ENCODE data around the gene BRINP3. TPM values are rescaled to one million over a fixed set of nuclear protein-coding genes. Genes with fewer than 3 reads are reported as not detected.

Gene BRINP3
- total RNA-seq, 2 donors from 2014 or later, result not detected

DNA sequence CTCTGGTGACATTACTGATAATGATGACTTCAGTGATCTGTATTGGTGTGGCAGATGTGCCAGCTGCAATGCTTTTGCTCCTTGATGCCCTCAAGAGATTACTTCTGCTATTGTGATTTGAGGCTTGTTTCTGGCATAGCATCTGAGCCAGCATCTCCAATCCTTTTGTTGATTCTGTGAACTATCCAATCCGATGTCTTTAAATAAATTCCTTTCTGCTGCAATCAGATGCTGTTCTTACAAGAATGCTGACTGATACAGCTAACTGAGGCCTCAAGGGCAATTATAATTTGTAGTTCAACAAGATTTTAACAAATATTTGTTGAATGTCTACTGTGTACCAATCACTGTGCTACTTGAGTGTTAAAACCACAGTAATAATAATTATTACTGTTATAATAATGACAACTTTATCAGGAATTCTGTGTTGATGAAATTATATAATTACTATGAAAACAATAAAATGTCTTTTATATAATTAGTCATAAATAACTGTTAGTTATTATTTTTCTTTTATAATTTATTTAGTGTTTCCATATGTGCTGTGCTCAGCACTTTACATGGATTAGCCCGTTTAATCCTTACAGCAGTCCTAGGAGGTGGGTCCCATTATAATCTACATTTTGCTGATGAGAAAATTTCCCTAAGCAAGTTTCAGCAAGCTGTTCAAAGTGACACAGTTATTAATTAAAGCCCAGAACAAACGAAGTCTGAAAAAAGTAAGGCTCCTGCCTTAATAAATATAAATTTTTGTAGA lies 308.2 kb downstream of the BRINP3 start:
- no peaks in the 10 kb centered on the region for H3K27me3 Mint-ChIP-seq (ENCODE audit: insufficient read depth)
- H3K27ac Mint-ChIP-seq, result no peak overlapping the region
- H3K4me3 ChIP-seq (ENCODE audit: low read length), result no peak overlapping the region
- H3K27ac ChIP-seq (ENCODE audit: low read depth, low read length), result no peak overlapping the region
- DNase-seq, result no peak
- H3K36me3 Mint-ChIP-seq (ENCODE audit: low read depth), result no peaks in the 10 kb centered on the region
- H3K4me1 Mint-ChIP-seq, result no peaks in the 10 kb centered on the region
- H3K9me3 Mint-ChIP-seq, result no peaks in the 10 kb centered on the region
- TF ChIP-seq, protein P1, sequence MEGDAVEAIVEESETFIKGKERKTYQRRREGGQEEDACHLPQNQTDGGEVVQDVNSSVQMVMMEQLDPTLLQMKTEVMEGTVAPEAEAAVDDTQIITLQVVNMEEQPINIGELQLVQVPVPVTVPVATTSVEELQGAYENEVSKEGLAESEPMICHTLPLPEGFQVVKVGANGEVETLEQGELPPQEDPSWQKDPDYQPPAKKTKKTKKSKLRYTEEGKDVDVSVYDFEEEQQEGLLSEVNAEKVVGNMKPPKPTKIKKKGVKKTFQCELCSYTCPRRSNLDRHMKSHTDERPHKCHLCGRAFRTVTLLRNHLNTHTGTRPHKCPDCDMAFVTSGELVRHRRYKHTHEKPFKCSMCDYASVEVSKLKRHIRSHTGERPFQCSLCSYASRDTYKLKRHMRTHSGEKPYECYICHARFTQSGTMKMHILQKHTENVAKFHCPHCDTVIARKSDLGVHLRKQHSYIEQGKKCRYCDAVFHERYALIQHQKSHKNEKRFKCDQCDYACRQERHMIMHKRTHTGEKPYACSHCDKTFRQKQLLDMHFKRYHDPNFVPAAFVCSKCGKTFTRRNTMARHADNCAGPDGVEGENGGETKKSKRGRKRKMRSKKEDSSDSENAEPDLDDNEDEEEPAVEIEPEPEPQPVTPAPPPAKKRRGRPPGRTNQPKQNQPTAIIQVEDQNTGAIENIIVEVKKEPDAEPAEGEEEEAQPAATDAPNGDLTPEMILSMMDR (conservative IDR thresholded peaks at IDR 0.05), result no peak
- H3K9ac ChIP-seq (ENCODE audit: extremely low read depth, low read length, poor library complexity, severe bottlenecking), result no peak overlapping the region
- 98% methylated on average over 3 of the region's 3 CpGs; no CpG with 5 or more reads in 1 of the 2 experiments for WGBS, 2 experiments (ENCODE audit: insufficient coverage in 1 of 2, insufficient read length in 1 of 2)
- H3K9me3 ChIP-seq (ENCODE audit: control insufficient read depth, low read length), result no peaks in the 10 kb centered on the region
- no peak overlapping the region for H3K4me3 Mint-ChIP-seq
- no peaks in the 10 kb centered on the region for H3K36me3 ChIP-seq (ENCODE audit: control insufficient read depth, insufficient read depth, low read length)
- H3K27me3 ChIP-seq (ENCODE audit: control insufficient read depth, insufficient read depth, low read length, poor library complexity, severe bottlenecking), result no peaks in the 10 kb centered on the region
- H3K4me1 ChIP-seq (ENCODE audit: control insufficient read depth, insufficient read depth, low read length), result no peaks in the 10 kb centered on the region

DNA sequence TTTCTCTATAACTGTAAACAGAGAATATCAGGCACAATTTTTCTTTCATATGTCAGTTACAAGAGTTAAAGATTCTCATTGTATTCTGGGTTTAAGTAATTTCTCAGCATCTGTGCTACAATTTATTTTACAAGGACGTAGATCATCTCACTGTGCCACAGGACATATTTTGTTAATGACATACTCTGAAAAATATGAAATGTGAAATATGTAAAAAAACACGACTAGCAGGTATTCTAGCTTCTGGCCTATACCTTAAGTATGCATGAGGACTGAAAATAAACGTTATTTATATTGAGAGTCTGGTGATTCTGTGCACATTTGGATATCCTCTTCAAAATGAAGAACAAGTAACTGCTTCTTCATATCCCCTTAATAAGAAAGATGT lies 308.8 kb downstream of the BRINP3 start:
- no peak overlapping the region for H3K27ac Mint-ChIP-seq
- no peaks in the 10 kb centered on the region for H3K9me3 Mint-ChIP-seq
- TF ChIP-seq, protein P1 (conservative IDR thresholded peaks at IDR 0.05), result no peak
- Histone ChIP-seq H3K27me3 (ENCODE audit: control insufficient read depth, insufficient read depth, low read length, poor library complexity, severe bottlenecking) (no peaks in the 10 kb centered on the region), H3K4me1 (ENCODE audit: control insufficient read depth, insufficient read depth, low read length) (no peaks in the 10 kb centered on the region), H3K36me3 (ENCODE audit: control insufficient read depth, insufficient read depth, low read length) (no peaks in the 10 kb centered on the region), H3K27ac (ENCODE audit: low read depth, low read length) (no peak overlapping the region), H3K9ac (ENCODE audit: extremely low read depth, low read length, poor library complexity, severe bottlenecking) (no peak overlapping the region), H3K4me3 (ENCODE audit: low read length) (no peak overlapping the region), H3K9me3 (ENCODE audit: control insufficient read depth, low read length) (no peaks in the 10 kb centered on the region)
- 87 to 100% methylated on average over 1 to 3 of the region's 3 CpGs for WGBS, 2 experiments (ENCODE audit: insufficient coverage in 1 of 2, insufficient read length in 1 of 2)
- no peaks in the 10 kb centered on the region for H3K36me3 Mint-ChIP-seq (ENCODE audit: low read depth)
- no peak overlapping the region for H3K4me3 Mint-ChIP-seq
- no peaks in the 10 kb centered on the region for H3K4me1 Mint-ChIP-seq
- DNase-seq, result no peak
- H3K27me3 Mint-ChIP-seq (ENCODE audit: insufficient read depth), result no peaks in the 10 kb centered on the region

DNA sequence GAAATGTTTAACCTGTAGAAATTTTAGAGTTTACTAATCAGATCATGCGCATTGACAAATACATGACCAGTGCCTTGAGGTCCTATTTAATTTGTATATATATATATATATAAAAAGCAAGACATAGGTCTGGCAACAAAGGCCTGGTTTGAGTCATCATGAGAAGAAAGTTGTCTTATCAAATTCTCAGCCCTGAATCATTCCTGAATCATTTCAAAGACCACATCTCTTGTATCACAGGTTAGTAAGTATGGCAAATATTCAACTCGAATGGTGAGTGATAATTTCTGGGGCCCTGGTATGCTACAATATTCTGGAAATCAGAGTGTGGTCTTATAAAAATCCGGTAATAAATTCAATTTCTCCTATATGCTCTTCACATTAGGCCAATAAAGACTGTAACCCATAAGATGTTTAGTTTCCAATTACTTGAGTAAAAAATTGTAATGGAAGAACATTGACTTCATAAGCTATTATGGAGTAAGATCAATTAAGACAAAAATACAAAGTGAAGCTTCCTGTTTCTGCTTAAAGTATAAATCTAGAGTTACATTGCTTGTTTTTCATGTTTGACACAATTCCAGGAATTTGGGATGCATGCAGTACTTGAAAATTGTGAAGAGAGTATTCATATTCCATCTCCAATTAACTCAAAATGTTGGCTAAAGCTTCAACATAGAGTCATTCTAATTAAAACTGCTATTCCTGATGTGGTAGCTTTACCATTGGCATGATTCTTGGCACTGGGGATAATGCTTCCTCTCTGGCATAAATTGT lies 309.4 kb downstream of the BRINP3 start:
- TF ChIP-seq, protein P1 (conservative IDR thresholded peaks at IDR 0.05), result no peak
- no peaks in the 10 kb centered on the region for H3K4me1 Mint-ChIP-seq
- Histone ChIP-seq H3K27me3 (ENCODE audit: control insufficient read depth, insufficient read depth, low read length, poor library complexity, severe bottlenecking) (no peaks in the 10 kb centered on the region), H3K4me1 (ENCODE audit: control insufficient read depth, insufficient read depth, low read length) (no peaks in the 10 kb centered on the region), H3K27ac (ENCODE audit: low read depth, low read length) (no peak overlapping the region), H3K4me3 (ENCODE audit: low read length) (no peak overlapping the region), H3K9me3 (ENCODE audit: control insufficient read depth, low read length) (no peaks in the 10 kb centered on the region), H3K9ac (ENCODE audit: extremely low read depth, low read length, poor library complexity, severe bottlenecking) (no peak overlapping the region), H3K36me3 (ENCODE audit: control insufficient read depth, insufficient read depth, low read length) (no peaks in the 10 kb centered on the region)
- no peak for DNase-seq
- no peak overlapping the region for H3K4me3 Mint-ChIP-seq
- no peak overlapping the region for H3K27ac Mint-ChIP-seq
- no peaks in the 10 kb centered on the region for H3K36me3 Mint-ChIP-seq (ENCODE audit: low read depth)
- 92% methylated on average over 2 of the region's 3 CpGs; no CpG with 5 or more reads in 1 of the 2 experiments for WGBS, 2 experiments (ENCODE audit: insufficient coverage in 1 of 2, insufficient read length in 1 of 2)
- H3K27me3 Mint-ChIP-seq (ENCODE audit: insufficient read depth), result no peaks in the 10 kb centered on the region
- H3K9me3 Mint-ChIP-seq, result no peaks in the 10 kb centered on the region
